GM19351 (cell line): ENCODE results near the gene MTHFD1.

Source experiments
- ATAC-seq: cut with Tn5 transposase; IDR thresholded peaks from one replicate; pipeline ENCODE4 v1.9.1; 2021; ENCODE audit warnings: mild to moderate bottlenecking, moderate library complexity; ENCODE audit not compliant: unreplicated experiment

Gene MTHFD1

DNA sequence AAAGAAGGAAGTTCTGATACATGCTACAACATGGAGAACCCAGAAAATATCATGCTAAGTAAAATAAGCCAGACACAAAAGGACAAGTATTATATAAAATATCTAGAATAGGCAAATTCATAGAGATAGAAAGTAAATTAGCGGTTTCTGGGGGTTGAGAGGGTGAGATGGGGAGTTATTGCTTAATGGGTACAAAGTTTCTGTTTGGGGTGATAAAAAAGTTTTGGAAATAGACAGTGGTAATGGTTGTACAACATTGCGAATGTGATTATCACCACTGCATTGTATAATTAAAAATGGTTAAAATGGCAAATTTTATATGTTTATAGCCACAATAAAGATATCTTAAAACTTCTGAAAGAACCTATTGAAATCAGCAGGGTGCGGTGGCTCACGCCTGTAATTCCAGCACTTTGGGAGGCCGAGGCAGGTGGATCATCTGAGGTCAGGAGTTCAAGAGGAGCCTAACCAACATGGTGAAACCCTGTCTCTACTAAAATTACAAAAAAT lies 100.5 kb downstream of the MTHFD1 start:
- ATAC-seq: no peak

DNA sequence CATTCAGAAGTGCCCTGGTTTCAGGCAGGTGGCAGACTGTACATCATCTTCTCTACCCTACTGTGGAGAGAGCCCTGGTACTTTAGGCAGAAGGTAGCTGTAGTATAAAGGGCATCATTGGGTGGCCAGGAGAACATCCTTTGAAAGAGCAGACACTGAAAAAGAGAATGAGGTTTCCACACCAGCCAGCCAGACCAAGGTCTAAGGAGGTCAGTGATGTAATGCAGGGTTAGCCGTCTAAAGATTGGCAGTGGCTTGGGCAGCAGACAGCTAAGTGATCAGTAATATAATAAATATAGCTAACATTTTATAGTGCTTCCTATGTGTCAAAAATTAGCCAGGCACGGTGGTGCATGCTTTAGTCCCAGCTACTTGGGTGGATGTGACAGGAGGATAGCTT lies 103.5 kb downstream of the MTHFD1 start:
- ATAC-seq: no peak

DNA sequence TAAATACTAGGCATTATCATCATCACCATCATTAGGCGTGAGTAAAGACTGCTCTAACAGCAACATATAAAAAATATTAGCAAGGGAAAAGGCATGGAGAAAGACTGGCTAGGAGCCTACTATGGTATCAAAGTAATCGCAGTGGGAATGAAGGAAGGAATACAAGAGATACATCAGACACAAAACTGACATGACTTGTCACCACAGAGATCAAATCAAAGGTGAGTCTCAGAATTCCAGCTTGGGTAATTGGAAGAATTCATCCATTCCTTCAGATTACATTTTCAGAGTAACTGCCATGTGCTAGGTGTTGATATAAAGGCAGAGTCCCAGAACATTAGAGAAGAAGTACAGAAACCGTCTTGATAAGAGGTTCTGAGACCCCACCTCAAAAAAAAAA lies 105.3 kb downstream of the MTHFD1 start:
- no peak for ATAC-seq

DNA sequence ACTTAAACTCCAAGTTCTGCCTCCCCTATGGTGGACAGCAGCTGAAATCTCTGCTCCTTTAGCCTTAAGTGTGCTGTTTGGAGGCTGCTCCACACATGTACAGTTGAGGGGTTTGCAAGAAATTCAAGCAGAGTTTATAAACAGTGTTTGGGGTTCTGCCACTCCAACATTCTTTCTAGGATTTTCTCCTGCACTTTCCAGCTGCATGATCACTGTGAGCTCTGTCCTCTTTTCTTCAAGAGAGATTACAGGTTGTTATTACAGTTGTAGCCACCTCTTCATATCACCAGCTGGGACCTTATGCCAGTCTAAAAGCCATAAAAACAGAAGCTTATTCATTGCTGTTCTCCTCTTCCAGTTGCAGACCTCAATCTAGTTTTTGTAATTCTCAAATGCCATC lies 107.1 kb downstream of the MTHFD1 start:
- ATAC-seq: no peak

DNA sequence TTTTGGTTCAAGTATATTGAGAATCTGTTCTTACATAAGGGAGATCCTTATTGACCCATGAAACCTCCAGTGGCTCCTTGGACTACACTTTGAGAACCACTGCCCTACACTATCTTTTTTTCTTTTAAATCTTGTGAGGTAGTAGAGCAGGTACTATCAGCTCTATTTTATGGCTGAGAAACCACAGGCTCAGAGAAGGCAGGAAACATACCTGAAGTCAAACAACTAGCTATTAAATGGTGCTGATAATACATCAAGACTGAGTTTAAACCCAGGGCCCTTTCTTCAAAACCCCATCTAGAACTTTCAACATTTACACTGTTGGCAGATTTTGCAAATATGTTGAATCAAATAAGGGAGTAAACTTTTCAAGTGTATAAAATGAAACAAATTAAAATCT lies 108.6 kb downstream of the MTHFD1 start:
- no peak for ATAC-seq

DNA sequence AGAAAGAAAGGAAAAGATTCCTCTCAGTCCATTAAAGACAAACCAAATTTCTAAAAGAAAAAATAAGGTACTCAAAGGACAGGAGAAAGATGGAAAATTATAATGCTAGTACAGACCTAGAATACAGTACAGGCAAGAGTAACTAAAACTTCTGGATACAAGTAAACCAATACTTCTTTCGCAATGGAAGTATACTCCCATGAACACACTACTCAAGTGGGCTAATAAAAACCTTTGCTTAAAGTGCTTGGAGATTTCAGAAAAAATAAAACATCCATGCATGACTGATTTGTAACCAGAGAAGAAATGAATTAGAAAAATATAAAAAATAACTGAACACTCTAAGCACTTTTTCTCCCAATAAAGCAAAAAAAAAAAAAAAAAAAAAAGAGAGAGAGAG lies 111.9 kb downstream of the MTHFD1 start:
- no peak for ATAC-seq

DNA sequence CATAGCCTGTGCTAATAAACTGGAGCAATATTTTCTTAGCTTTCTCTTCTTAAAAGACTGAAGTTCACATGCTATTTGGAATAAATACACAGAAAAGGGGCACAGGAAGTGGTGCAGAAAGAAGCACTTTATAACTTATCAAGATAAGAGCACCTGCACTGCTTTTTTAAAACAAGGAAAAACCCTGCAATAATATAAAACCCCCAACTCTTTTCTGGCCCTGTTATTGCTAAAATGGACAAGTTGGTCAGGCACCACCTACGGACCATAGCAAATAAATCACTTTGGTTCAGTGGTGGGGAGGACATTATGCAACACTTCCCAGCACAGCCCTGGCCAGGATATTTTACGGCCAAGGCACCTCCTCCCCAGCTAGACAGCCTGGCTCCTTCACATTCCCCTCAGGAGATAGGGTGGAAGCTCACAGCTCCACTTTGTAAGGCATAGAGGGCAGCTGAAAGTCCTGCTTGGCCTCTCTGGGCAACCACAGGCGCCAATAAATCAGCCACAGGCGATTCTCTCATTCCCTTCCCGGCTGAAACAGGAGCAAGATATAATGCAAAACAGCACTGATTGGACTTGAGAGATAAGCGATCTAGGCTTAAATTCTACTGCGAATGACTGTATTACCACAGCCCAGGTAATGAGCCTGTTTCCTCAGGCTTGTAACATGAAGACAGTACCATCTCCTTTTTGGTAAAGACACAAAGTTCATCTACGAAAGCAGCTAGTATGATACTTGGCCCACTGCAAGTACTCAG lies 113.4 kb downstream of the MTHFD1 start:
- ATAC-seq: no peak

DNA sequence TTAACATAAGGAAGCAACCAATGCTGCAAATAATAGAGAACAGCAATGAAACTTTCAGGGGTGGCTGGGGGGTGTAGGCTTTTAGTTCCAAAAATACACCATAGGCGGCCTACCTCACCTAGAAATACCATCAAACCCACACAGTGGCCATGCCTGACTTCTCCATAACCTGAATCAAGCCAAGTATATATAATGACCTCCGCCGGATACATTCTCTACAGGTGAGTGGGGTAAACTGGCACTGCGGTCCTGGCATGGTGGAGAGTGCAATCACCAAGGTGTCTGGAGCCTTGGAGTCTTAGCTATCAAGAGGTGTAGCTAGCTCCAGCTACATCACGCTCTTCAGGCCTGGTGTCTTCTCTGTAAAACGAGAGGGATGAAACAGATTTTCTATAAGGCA lies 114.3 kb downstream of the MTHFD1 start:
- no peak for ATAC-seq

DNA sequence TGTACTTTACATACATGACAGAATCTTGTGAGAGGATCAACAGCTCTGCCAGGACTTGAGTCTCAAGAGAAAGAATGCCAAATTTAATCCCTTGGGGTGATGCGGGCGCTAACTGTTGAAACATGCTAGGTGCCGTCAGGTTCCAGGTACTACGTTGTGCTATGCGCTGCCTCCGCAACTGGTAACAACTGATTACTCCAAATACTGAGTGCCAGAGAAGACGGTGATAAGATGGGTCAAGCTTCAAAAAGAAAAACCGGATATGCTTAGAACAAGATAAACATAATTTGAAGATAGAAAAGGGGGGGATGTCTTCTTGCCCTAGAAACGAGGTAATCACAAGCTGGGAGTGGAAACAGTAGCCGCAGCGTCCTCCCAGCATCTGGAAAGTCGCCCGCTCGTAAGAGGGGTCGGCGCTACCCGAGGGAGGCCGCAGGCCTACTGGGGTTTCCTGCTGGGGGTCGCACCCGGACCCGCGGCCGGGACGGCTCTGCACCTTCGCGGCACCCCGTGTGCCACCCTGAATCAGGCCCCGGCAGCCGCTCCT lies 114.8 kb downstream of the MTHFD1 start:
- ATAC-seq: no peak

DNA sequence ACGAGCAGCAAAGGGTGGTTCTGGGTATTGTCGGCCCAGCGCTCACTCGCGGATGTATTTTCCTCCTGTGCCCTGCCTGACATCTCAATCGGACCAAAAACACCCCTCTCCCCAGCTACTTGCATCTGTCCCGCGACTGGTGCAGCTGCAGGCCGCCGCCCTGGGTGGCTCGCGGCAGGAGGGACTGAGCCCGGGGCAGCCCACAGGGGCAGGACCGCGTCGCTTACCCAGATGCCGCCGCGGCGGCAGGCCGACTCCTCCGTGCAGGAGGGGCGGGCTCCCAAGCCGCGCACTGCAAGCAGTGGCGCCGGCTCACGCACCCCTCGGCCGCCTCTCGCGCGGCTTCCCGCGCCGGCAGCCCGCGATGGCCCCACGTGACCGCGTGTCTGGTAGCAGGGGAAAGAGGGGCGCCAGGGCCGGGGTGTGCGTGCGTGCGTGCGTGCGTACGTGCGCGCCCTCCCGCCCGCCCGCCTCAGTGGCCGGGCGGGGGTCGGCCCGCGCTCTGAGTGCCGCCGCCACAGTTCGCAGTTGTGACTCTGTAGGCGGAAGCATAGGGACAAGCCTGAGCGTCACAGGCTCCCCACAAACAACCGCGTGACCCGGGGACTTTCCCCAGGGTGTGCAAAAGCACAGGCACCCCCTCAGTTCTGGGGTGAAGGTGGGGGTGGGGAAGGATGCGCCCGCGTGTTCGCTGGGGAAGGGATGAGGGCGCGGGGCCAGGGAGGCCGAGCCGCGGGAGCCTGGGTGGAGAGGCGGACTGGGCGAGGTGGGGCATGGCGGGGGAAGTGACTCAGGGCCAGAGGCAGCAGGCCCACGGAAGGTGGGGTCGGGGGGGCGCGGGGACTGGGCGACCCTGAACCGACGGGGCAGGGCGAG lies 115.5 kb downstream of the MTHFD1 start, which contains the start of gene ZBTB25:
ZBTB25 (minus strand) TSS at position 405 of the 876 bp plus-strand sequence. CDS start 13,305 bp downstream, outside the sequence.
- peak; percentile 57 for ATAC-seq

DNA sequence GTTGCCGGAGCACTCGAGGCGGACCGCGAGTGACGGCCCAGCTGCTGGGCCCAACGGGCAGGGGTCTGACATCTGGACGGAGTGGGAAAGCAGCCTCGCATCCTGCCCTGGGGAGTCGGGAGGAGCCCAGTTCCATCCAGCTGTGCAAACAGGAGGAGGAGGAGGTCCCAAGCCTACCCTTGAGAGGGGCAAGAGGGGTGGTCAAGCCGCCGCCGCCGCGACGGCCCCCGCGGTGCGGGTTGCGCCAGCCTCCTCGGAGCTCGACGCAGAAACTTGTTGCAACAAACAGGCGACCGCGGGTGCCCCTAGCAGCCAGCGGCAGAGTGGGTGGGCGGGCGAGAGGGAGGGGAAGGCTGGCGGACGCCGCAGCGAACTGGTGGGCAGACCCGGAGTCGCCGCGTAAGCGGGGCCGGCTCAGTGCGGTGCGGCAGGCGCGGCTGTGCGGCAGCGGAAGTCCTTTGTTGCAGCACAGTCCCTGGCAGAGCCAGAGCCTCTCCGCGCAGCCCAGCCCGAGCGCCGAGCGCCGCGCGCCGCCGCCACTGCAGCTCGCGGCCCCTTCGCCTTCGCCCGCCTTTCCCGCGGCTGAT lies 116.2 kb downstream of the MTHFD1 start, which contains the start of gene ZBTB1:
ZBTB1 (plus strand) TSS at position 461 of the 587 bp plus-strand sequence. CDS start 16,735 bp downstream, outside the sequence.
- peak; percentile 18 for ATAC-seq

DNA sequence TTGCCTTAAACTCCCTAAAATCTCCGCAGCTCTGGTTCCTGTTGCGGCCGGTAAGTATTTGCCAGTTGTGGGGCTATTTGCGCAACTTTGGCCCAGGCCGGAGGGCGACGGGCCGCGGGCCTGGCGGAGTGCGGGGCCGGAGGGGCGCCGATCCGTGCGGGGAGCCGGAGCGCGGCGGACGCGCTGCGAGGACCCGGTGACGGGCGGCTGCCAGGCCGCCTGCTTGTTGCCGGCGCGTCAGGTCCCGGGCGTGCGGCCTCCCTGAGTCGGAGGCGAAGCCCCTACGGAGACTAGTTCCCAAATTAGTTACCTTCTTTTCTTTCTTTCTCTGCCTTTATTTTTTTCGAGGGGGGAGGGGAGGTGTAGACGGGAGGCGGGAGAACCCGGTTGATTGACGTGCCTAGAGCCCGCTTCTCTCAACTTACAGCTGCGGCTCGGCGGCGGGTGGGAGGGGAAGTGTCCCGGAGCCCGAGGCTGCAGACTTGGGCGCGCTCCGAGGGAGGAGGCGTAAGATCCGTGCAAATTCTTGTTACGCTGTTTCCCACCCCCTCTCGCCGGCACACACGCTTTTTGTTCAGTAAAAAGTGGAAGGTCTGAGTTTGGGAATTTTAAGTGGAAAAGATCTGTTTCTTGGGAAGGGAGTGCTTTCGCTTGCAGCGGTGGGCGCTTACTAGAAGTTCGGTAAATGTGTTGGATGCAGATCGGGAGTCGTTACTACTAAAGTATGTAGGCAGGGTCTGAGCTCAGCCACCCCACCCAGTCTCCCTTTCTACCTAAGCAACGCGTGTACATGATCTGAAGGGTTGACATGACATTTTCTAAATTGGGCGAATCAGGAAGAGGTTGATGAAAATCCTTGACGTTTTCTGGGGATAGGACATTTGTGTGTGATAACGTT lies 117.0 kb downstream of the MTHFD1 start:
- peak; percentile 17 for ATAC-seq

DNA sequence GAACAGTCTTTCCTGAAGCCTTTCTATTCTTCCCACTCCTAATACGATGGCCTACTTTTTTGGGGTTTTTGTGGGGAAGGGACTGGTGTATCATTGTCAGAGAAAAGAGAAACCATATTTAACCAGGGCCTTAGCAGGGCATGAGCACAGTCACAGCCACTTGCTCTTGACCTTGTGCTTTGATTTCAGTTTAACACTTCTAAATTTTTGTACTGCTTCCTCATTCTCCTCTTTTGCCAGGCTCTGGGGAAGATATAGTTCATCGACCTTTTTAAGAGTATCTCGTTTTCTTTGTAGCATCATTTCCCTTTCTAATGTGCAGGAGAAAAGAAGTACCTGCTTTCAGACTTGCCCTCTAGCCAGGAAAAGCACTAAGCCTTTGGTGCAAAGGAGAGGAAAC lies 118.6 kb downstream of the MTHFD1 start:
- ATAC-seq: no peak

DNA sequence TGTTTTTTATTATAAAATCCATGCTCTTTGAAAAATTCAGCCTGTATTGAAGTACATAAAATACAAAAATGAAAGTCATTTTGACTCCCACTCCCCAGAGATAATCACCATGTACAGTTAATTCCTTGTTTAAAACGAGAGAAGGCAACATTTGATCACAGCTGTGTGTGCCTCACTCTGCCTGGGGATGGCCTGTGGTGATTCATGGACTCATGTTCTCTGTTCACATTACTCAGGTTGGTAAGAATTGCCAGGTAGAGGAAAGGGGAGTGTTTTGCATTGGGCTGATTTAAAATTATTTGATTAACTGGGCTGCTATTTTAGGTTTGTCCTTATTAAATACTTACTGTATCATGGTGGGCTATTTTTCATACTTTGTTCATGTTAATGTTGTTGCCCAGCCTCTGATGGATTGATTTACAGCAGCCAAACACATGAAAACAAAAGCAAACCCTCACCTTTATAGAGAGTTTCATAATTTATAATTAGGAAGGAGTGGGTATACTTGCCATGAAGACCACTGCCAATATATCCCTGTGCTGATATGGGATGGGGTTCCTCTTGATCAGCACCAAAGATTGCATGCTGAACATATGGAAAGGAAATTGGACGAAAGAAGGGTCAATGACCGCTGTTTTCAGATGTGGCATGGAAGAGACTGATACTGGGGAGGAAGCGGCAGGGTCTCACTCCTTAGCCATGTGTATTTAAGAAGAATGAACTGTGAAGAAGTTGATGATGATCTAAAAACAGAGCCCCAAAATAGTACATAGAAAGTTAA lies 119.4 kb downstream of the MTHFD1 start:
- no peak for ATAC-seq

DNA sequence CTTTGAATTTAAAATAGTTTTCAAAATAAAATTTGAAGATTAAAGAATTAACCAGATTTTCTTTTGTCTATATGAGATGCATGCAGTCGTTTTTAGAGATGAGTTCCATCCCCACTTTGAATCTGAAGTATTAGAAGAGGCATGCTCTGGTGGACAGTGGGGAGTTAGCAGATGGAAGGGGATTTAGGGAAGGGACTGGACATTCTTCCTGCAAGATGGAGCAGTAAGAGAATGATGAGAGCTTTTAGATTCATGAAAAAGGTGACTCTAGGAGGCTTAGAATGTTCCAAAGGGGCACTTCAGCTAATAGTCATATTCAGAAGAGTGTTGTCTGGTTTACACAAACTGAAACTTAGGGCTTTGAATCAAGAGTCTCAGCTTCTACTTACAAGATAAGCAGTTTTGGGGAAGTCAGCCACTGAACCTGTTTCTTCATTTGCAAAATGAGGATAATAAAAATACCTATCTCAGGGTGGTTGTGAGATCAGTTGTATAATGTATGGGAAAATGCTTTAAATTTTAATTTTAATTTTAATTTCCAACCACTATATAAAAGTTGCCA lies 120.1 kb downstream of the MTHFD1 start:
- ATAC-seq: no peak

DNA sequence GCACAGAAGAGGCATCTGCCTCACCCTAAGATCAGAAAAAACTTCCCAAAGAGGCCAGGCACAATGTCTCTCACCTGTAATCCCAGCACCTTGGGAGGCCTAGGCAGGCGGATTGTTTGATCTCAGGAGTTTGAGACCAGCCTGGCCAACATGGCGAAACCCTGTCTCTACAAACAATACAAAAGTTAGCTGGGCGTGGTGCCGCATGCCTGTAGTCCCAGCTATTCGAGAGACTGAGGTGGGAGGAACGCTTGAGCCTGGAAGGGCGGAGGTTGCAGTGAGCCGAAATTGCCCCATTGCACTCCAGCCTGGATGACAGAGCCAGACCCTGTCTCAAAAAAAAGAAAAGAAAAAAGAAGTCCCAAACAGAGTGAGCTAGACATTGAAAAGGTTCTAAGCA lies 120.9 kb downstream of the MTHFD1 start:
- ATAC-seq: no peak
